Stimulated activated CD4-positive, alpha-beta T cell treated with anti-CD3 and anti-CD28 coated beads, Interleukin-15, amount 100 ng/mL, for 48 hours (primary cell): ENCODE data around the gene WNT4.

ENCODE experiments used
- DNase-seq, 2 donors: peaks; one replicate each; pipeline ENCODE4 v3.0.0-alpha.2; 2020; ENCODE audit warnings: low read depth in 2 of 2

The WNT4 gene

DNA sequence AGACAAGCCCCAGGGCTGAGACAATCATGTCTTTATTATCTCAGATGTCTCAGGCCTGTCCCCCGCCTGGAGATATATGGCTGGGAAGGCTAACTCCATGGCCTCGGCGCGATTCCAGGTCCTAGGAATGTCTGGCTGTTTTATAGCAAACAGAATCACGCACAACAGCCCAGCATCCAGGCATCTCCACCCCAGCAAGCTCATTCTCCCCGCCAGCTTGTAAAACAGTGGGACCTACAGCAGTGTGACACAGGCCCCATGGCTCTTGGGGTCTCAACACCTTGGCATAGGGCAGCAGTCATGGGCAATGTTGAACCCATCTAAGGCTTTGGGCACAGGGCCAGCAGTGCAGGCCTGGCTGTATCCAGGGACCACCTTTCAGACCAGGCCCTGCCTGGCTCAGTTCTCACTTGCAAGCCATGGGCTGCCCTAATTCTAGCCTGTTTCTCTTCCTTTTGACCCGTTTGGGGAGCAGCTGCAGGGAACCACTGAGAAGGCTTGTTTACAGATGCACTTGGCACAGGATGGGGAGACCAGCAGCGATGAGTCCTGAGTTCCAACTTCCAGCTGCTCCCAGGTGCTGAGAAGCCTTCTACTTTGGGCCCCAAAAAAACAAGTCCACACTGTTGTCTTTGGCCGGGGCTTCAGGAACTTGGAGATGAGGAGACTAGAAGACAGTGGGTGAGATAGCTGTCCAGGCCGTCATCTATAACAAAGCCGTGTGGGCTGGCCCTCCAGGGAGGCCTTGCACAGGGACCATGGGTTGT, 34.4 kb downstream of the WNT4 start:
- no peak for DNase-seq

DNA sequence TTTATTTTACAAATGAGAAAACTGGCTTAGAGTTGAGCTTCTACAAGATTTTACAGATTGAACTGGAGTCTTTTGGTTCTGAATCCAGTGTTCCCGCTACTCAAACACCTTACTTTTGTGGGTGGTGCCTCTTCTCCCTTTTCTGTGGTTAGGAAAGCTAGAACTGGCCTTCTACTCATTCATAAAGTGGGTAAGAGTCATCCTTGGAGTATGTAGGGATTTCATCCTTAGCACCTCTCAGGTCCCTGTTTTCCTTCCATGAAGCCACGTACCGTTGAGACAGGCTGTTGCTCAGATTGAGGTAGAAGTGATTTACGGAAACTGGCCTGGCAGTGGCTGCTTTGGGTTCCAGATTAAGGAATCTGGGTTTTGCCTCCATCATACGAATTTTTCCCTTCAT, 35.8 kb downstream of the WNT4 start:
- DNase-seq = no peak

DNA sequence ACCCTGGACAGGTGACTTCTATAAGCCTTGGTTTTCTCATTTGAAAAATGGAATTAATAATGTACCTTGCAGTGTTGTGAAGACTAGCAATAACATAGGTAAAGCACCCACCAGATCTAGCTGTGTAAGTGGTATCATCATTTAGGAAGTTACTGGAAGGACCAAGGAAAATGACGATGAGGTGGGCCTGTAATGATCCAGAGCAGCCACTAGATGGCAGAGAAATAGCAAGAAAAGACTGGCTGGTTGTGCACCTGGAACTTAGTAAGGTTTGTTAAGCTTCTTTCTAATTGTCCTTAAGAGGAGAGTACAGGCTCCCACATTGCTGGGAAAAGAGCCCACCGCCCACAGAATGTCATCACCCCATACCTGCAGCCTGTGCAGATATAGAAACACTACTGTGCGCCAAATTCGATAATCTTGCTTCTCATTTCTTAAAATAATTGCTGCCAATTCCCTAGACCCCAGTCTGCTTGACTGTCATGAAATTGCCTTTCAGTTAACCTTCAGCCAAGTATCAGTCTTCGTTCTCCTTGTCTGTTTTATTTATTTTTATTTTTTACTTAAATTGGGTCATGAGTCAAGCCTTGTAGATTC, 37.2 kb downstream of the WNT4 start:
- peak in 1 of 2 donors; percentile 19 for DNase-seq

DNA sequence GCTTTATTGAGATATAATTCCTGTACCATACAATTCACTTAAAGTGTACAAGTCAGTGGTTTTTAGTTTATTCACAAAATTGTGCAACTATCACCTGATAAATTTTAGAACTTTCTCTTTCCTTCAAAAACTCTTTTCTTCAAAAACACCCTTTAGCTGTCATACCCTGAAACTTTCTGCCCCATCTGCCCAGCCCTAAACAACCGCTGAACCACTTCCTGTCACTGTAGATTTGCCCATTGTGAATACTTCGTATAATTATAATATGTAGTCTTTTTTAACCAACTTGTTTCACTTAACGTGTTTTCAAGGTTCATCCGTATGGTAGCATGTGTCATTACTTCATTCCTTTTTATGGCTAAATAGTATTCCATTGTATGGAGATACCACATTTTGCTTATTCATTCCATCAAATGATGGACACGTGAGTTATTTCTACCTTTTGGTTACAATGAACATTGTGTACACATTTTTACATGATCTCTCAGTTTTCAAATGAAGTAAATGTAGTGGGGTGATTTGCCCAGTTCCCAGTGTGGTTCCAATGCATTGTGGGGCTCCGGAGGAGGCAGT, 37.9 kb downstream of the WNT4 start:
- peak in 1 of 2 donors; percentile 19 for DNase-seq

DNA sequence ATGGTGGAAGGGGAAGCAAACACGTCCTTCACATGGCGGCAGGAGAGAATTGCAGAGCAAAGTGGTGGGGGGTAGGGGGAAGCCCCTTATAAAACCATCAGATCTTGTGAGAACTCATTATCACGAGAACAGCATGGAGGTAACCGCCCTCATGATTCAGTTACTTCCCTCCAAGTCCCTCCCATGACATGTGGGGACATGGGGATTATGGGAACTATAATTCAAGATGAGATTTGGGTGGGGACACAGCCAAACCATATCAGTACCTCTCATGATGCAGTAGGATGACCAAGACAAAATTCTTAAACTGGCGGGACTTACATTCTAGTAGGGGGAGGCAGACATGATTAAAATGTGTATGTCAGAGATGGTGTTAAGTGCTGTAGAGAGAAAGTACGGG, 38.8 kb downstream of the WNT4 start:
- DNase-seq = no peak

DNA sequence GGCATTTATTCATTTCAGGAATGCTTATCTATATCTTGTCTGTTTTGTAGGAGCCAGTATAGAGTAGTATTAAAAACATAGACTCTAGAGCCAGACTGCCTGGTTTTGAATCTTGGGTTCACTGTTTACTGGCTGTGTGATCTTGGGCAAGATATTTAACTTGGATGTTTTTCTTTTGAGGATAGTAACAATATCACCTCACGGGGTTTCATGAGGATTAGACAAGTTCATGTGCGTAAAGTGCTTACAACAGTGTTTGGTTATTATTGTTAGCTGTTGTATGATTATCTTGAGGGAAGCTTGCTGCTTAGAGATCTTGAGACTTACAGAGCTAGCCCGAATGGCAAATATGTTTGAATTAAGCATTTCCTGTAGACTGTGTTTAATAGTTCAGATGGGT, 40.2 kb downstream of the WNT4 start:
- DNase-seq = no peak

DNA sequence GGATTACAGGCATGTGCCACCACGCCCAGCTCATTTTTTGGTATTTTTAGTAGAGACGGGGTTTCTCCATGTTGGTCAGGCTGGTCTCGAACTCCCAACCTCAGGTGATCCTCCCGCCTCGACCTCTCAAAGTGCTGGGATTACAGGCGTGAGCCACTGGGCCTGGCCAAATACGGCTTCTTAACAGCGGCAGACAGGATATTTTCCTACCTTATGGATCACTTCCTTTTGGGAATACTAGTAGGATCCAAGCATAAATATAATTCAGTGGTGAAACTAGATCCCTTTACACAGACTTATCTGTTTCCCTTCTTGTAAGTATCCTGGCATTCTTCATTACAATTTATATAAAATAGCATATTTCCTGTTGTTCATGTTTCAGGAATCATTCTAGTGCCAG, 40.9 kb downstream of the WNT4 start:
- DNase-seq = no peak

DNA sequence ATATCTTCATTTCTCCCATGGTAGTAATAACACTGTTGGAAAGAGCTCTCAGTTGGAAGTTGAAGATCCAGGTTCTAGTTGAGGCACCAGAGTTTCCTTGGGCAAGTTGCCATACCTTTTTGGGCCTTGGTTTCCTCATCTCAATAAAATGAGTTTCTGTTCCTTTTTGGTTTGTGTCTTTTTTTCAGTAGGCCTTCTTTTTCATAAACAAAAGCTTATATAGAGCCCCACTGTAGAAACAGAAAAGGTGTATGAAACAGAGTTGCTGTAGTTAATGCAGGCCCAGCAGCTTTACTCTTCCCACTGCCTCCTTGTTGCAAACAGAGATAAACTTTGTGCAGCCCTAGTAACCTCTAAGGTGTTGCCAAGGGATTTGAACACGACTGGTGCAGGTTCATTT, 41.7 kb downstream of the WNT4 start:
- no peak for DNase-seq

DNA sequence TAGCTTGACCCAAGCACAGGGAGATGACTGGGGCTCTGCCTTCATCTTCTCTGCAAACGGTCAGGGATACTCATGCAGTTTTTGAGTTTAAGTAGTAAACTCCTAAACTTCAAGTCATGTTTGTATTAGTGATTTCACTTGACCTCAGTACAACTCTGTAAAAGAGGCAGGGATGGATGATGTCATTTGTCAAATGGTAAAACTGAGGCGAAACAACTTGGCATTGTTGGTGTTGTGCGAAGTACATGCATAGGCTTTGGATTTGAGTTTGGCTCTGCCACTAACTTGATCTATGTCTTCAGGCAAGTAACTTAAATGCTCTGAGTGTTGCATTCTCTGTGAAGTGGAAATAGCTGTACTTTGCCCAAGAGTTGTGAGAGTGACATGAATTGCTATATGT, 42.7 kb downstream of the WNT4 start:
- no peak for DNase-seq

DNA sequence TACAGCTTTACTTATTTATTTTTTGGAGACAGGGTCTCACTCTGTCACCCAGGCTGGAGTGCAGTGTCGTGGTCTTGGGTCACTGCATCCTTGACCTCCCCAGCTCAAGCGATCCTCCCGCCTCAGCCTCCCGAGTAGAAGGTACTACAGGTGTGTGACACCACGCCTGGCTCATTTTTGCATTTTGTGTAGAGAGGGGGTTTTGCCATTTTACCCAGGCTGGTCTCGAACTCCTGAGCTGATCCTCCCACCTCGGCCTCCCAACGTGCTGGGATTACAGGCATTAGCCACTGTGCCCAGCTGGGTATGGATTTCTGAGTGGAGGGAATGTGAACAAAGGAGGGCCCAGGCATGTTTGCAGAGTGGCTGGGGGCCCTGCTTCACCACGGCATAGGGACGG, 44.1 kb downstream of the WNT4 start:
- DNase-seq = no peak

DNA sequence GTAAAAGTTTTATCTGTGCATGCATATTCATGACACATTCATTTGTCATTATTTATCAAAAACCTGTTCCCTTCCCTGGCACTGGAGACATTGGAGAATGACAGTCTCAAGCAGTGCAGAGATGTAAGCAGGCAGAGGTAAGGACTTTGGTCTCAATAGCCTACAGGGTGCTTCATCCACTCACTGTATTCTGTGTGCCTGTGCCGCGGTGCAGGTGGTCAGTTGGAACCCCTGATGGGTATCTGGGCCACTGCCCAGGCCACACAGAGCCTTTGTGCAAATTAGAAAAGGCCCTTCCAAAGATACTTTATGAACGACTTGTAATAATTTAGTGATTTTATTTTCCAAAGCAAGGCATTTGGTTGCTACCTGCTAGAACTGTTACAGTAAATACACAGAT, 46.4 kb downstream of the WNT4 start:
- DNase-seq = no peak

DNA sequence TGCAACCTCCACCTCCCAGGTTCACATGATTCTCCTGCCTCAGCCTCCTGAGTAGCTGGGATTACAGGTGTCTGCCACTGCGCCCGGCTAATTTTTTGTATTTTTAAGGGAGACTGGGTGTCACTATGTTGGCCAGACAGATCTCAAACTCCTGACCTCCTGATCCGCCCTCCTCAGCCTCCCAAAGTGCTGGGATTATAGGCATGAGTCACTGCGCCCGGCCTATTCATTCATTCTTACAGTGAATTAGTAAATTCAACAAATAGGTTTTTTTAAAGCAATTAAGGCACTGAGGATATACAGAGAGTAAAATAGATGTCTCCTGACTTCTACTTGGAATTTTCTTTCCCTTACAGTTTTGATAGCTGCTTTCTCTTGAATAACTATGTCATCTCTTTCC, 46.9 kb downstream of the WNT4 start:
- no peak for DNase-seq

DNA sequence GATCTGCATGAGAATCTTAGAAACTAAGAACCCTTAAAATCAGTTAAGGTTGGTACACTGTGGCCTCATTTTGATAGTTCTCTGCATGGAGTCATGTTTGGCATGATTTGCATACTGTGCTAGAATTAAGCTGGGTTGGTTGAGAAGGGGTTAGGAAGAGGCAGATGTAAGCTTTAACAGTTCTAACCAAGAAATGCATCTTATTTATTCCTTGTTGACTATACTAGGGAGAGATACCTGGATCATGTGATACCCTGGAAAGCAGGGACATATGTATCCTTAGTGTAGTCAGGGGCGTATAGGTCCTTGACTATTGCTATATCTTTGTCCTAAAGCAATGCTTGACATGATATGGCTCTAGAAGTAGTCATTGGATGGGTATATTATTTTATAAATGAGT, 49.4 kb downstream of the WNT4 start:
- no peak for DNase-seq

DNA sequence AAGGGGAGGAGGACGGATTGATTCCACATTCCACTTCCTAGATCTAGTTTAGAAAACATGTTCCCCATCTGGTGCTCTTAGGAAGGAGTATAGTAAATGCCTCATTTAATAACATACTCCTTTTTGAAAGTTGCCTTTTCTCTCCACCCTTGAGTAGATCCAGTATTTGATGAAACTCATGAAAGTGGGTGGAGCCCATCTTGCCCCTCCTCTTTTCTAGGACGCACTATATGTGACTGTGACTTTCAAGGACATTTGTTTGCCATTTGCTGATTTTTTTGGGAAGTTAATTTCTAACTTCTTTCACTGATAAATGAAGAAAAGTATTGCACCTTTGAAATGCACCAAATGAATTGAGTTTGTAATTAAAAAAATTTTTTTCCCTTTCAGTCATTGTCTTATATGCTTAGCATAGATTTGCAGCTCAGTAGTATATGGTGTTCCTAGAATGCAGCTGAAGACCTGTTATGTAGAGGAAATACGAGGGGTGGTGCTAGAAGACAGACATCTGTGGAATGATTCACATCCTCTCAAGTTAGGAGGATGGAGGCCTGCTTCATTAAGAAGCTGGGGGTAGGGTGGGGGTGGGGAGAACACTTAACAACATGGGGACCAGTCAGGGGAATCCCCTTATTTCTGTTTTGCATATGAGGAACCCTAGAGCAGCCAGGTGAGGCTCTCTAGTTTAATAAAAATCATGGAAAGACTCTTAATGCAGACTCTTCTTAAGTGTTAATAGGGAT, 50.7 kb downstream of the WNT4 start:
- peak in 1 of 2 donors; percentile 28 for DNase-seq

DNA sequence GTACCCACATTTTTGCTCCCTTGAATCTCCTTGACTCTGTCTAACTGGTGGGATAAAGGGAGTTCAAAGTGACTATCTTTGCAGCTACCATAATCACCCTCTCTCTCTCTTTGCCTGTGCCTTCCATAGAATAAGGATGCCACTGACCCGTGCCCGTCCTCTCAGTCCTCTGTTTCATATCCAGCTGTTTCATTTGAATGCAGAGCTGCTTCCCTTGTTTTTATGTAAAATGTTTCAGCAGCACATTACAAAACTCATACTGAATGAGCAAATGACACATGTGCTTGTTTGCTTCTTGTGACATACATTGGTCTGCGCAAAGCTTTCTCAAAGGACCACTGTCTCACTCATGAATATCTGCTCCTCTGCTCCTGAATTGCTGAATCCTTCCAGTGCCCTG, 52.0 kb downstream of the WNT4 start:
- DNase-seq = no peak

DNA sequence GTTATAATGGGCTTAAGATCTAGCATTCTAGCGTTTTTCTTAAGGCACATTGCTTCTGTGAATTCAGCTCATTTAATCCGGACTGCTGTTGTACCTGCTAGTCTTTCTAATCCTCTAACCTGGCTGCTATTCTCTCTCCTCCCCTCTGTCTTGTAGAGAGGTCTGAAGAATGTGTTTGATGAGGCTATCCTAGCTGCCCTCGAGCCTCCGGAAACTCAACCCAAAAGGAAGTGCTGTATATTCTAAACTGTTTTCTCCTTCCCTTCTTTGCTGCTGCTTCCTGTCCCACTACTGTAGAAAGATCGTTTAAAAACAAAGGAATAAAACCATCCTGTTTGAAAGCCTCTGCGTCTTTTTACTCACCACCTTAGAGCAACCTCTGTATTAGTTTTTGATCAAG, 53.1 kb downstream of the WNT4 start:
- no peak for DNase-seq

DNA sequence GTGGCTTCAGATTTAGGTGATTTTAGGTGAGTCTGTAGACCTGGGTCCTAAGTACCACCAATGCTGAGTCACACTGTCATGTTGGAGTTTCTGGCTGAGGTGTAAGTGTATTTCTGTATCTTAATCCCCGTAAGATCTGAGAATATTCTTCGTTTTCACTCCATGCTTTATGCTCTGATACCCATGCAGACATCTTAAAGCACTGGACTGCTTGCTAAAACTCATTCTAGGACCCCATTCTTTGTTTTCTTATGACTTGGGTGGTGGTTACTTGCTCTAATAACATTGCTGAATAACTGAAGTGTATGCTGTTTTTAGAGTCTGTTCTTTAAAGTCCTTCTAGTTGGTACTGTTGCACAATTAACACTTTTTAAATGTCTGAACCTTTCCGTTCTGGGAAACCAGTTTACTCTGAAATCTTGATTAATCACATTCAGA, 53.7 kb downstream of the WNT4 start:
- DNase-seq = no peak

DNA sequence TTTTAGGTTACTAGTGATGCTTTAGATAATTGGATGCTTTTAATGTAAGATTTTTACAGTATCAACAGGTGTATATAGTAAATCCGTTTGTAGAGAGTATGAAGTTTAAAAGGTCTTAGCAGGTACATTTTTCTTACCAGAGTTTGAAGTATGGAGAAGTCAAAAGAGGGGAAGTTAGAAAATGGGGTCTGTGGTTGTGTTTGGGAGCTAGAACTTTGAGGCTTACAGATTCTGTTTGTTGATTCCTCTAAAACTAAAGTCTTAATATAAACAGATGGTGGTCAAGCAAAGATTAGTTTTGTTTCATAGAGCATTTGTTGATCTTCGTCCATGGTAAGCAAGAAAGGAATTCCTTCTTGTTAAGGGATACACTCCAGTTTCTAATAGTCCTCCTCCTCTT, 54.6 kb downstream of the WNT4 start:
- no peak for DNase-seq

DNA sequence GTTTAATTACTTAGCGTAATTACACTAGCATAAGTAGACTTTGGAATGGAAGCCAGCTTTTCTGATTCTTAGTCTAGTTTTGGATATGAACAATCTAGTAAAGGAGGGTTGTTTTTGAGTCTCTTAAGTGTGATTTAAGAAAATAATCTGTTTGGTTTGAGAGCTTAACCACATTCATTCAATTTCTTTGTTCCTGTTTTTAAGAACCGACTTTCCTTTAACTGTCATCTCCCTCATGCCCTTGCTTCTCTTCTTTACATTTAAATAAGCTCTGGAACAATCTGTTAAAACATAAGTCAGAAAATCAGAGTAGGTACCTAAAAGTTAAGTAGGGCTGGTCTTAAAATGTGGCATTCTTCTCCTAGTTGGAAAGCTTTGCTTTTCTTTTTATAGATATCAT, 62.7 kb downstream of the WNT4 start:
- DNase-seq = no peak

DNA sequence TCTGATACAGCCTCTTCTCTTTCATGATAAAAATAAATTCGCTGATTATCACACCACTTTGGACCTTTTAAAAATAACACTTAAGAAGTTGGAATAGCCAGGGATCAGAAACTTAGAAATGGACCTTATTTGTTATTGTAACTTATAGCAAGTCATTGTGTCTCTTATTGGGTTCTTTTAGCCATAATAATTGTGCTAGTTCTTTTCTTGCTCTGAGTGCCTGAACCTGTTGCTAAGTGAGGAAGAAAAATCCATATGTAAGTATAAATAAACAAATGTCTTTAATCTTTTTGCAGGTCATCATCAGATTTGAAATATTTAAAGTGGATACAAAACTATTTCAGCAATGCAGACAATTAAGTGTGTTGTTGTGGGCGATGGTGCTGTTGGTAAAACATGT, 64.8 kb downstream of the WNT4 start:
- DNase-seq = no peak

DNA sequence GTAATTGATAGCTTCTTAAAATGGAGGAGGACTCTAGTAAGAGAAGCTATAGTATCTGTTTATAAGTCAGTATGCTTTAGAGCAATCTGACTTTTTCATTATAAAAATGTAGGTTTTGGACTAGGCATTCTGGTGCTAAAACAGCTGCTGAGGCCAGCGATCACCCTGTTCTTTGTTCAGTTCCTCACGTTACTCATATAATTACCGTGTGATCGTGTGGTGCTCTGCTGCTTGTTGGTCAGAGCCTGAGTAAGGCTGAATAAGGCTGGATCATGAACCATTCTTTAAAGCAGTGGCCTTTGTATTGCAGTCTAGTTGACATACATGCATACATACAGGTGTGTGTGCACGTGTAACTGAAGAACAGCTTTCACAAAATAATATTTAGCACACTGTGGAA, 65.2 kb downstream of the WNT4 start:
- no peak for DNase-seq

DNA sequence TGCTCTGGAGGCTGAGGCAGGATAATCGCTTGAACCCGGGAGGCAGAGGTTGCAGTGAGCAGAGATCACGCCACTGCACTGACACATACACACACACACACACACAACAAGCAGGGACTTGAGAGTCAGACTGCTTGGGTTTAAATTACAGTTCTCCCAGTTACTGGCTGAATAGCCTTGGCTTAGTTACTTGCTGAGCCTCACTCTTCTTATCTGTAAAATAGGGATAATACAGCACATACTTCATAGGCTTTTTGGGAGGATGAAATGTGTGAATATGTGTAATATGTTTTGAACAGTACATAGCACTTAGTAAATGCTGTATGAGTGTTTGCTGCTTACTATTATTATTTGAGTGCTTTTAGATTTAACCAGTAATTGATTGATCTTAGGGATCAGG, 66.6 kb downstream of the WNT4 start:
- DNase-seq = no peak

DNA sequence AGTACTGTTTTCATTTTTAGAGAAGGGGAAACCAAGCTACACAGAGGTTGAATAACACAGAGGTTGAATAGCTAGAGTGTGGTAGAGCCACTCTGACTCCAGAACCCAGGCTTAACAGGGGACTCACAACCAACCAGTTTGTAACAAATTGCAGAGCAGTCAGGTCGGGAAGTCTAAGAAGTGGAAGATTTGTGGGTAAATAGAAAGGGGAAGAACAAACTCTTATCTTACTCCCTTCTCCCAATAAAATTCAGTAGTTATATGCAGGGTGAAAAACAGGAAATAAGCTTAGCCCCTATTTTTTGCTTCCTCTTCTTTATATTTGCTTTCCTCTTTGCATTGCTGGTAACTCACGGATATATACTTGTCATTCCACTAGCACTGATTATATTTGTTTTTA, 67.2 kb downstream of the WNT4 start:
- no peak for DNase-seq
